HG03139 (cell line): ENCODE results near the gene ACTR2.
"Not testable (repeated sequence)": the region's sequence is repeated elsewhere in the genome, so short reads cannot be mapped to it uniquely, and the experiment has no call there.

ENCODE experiments used
- ATAC-seq: cut with Tn5 transposase; IDR thresholded peaks from one replicate; pipeline ENCODE4 v1.9.1; 2021; ENCODE audit not compliant: unreplicated experiment

Gene ACTR2

GRCh38 chr2:65228263-65228750 is 676 bp downstream of the ACTR2 start:
- peak; percentile 44 for ATAC-seq

DNA sequence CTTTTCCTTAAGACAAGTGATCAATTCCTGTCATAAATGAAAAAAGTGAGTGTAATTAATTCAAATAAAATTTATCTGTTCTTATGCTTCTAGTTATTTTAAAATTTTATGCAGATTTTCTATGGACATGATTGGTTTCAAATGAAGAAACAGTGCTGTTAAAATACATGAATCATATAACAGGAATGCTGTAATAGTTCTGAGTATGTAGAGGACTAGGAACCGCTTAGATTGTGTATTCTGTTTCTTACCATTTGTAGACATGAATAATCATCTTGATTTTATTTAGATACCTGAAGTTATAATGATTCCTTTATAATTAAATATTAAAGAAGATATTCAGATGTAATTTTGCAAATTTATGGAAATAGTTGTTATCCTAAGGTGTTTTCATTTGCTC is 3.5 kb downstream of the ACTR2 start:
- ATAC-seq = no peak

GRCh38 chr2:65231892-65232477 is 4.4 kb downstream of the ACTR2 start:
- ATAC-seq = no peak

DNA sequence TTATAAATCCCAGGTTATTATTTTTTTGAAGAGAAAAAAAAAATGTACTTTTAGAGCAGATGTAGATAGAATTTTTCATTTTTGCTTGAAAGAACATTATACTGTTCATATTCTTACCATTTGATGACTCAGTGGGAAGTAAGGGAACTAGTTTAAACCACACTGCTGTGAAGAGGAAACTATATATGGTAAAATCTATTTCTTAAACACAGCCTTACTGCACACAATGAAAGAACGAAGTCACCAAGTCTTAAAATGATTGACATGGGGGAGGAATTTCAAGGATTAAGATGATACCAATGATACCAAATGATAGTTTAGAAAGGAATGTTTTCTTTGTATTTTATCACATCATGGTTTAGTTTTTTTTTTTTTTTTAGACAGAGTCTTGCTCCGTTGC is 5.0 kb downstream of the ACTR2 start:
- no peak for ATAC-seq

- no peak for ATAC-seq
These were observed 13.0 kb downstream of the ACTR2 start for GRCh38 chr2:65240657-65241056.

- ATAC-seq = not testable (repeated sequence)
These were observed 16.8 kb downstream of the ACTR2 start for GRCh38 chr2:65244452-65244851.

GRCh38 chr2:65252640-65253039 is 25.0 kb downstream of the ACTR2 start:
- ATAC-seq = no peak

DNA sequence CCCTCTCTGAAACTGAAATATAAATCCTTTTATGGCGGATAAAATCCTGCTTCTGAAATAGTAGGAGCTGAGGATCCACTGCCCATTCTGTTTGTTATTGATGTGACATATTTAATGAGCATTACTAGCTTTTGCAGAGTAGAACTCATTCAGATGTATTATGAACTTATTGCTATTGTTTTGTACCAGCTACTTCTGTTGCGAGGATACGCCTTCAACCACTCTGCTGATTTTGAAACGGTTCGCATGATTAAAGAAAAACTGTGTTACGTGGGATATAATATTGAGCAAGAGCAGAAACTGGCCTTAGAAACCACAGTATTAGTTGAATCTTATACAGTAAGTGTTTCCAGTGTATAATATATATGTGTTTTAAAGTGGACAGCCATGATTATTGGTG is 27.7 kb downstream of the ACTR2 start:
- ATAC-seq = no peak

DNA sequence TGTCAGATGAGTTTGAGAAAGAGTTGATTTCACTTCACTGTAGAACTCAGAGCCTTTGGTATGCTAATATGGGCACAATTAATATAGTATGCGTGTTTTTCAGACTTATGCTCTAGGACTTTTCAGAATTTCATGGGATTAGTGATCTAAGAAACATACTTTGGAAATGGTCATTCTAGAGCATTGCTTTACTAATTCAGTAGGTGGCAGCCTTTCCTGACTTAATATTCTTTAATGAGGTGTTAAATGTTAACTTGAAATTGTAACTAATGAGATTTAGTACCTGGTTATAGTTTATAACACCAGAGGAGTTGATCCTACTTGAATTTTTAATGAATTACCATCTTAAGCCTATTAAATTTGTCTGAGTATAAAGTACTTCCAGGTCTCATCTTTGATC is 28.4 kb downstream of the ACTR2 start:
- no peak for ATAC-seq

DNA sequence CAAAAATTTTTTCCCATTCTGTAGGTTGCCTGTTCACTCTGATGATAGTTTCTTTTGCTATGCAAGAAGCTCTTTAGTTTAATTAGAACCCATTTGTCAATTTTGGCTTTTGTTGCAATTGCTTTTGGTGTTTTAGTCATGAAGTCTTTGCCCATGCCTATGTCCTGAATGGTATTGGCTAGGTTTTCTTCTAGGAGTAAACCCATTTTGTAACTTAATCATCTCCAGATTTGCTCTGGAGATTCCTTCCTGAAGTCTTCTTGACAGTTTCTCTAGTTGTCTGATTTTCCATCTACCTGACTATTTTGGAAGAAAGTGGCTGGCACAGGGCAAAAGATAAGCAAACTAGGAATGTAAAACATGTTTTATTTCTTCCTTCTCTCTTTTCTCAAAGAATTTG is 30.2 kb downstream of the ACTR2 start:
- not testable (repeated sequence) for ATAC-seq

- no peak for ATAC-seq
These were observed 34.0 kb downstream of the ACTR2 start for GRCh38 chr2:65261676-65262075.

DNA sequence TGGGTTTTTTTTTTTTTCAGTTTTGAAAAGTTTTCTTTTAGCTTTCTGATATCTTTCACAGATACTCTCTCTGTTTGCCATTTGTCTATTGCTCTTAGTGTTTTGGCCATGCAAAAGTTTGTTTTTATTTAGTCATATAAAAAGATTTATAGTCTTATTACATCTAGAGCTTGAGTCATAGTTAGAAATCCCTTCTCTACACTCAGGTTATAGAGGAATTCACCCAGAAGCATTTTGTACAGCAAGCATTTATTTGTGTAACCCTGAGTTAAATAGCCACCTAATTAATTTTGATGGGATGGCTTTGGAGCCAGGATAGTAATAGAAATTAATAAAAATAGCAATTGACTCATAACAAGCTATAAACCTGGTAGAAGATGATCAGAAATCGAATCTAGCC is 35.6 kb downstream of the ACTR2 start:
- ATAC-seq = no peak

DNA sequence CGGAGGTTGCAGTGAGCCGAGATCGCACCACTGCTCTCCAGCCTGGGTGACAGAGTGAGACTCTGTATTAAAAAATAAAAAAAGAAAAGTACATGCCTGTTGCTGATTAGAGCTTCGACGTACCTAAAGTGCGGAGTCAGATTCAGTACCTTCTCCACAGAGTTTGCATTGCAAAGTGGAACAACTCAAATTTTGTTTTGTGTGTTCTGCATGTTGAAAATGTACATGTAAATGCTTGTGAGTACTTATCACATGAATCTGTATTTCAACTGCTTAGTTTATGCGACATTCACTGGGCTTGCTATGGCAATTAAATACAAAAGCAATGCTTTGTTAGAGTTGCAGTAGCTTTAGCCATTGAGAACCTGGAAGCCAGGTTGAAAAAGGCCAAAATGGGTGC is 36.4 kb downstream of the ACTR2 start:
- no peak for ATAC-seq

DNA sequence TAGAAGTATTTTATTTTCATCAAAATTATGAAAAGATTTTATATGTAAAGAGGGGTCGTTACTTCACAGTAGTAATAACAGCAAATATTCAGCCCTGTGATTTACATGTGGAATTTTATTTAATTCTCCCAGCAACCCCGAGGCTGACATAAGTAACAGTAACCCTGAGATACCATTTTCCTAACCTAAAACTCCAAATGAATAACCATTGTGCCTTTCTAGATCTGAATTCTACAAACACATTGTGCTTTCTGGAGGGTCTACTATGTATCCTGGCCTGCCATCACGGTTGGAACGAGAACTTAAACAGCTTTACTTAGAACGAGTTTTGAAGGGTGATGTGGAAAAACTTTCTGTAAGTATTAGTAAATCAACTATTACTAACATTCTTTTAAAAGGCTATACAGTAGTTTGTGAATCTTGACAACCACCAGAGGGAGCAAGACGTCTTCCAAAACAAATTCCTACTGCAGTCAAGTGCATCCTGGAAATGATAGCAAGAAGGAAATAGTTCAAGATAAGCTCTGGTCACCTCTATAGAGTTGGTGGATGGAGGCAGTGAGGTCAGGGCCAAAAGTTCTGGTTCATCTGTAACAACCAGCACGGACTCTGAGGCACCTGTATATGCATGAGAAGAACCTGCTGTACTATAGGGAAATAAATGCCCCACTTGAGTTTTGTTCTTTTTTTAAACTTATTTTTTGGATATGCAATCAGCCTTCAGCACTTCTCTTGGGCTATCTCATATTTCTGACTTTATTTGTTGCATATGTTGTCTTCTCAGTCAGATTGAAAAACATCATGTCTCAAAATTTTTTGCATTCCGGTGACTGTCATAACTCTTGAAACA is 37.4 kb downstream of the ACTR2 start:
- no peak for ATAC-seq

- no peak for ATAC-seq
These were observed 38.0 kb downstream of the ACTR2 start for GRCh38 chr2:65265671-65266045.

DNA sequence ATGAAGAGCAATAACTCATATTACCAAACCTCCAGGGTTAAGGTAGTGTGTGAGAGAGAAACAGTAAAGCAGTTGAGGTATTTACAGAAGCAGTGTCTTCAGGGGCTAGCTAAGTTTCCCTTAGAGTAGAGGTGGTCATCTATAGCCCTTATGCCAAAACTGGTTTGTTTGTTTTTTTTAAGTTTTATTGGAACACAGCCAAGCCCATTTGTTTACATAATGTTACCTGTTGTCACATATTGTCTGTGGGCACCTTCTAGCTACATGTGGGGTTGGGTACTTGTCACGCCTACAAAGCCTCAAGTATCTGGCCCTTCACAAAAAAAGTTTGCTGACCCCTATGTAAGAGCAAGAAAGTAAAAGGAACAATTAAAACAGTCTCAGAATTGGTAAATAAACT is 39.4 kb downstream of the ACTR2 start:
- ATAC-seq = no peak

GRCh38 chr2:65268957-65269356 is 41.3 kb downstream of the ACTR2 start:
- ATAC-seq = no peak

DNA sequence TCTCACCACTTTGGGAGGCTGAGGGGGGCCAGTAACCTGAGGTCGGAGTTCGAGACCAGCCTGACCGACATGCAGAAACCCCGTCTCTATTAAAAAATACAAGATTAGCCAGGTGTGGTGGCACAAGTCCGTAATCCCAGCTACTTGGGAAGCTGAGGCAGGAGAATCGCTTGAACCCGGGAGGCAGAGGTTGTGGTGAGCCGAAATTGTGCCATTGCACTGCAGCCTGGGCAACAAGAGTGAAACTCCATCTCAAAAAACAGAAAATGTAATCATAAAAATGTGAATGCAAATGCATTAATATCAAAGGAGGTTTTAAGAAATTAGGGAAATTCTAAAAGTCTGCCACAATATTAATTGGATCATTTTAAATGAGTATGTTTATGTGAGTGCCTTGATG is 45.7 kb downstream of the ACTR2 start:
- no peak for ATAC-seq

GRCh38 chr2:65275141-65275915 is 47.7 kb downstream of the ACTR2 start:
- ATAC-seq = no peak

GRCh38 chr2:65276609-65277008 is 49.0 kb downstream of the ACTR2 start:
- no peak for ATAC-seq

- no peak for ATAC-seq
These were observed 49.5 kb downstream of the ACTR2 start for GRCh38 chr2:65277118-65277517.
